Spleen (tissue), 11 donors: ENCODE measurements around the gene CYTIP. TPM values are rescaled to one million over a fixed set of nuclear protein-coding genes. Genes with fewer than 3 reads are reported as not detected.
A peak's percentile ranks its signal among the peaks of the same experiment; 100 is the strongest.

Source experiments
- DNase-seq: peaks from one replicate; pipeline ENCODE4 v3.0.0-alpha.2; 2020
- H3K27ac ChIP-seq, 8 donors: fragments of 200-600 bp; sonication (generic) in 7 of 8; 1 replicate in 4 of 8; 2 replicates in 4 of 8; pipeline versions ENCODE4 v1.5.0 to v1.8.0; 2016 to 2021; ENCODE audit warnings: inconsistent platforms in 4 of 8, mild to moderate bottlenecking in 4 of 8, moderate library complexity in 1 of 8
- H3K27me3 ChIP-seq, 7 donors: fragments of 200-600 bp; sonication (generic) in 6 of 7; replicated peaks in 1 of 7; 1 replicate in 4 of 7; 2 replicates in 3 of 7; pipeline versions ENCODE4 v1.5.0 to v1.8.0; 2016 to 2021; ENCODE audit warnings: inconsistent platforms in 3 of 7, mild to moderate bottlenecking in 1 of 7
- H3K36me3 ChIP-seq, 6 donors: fragments of 200-600 bp; sonication (generic) in 5 of 6; 1 replicate in 4 of 6; 2 replicates in 2 of 6; pipeline versions ENCODE4 v1.5.0 to v1.8.0; 2016 to 2021; ENCODE audit warnings: inconsistent platforms in 2 of 6
- H3K4me1 ChIP-seq, 6 donors: fragments of 200-600 bp; sonication (generic) in 5 of 6; 1 replicate in 3 of 6; 2 replicates in 3 of 6; pipeline versions ENCODE4 v1.5.0 to v1.8.0; 2016 to 2021; ENCODE audit warnings: inconsistent platforms in 3 of 6
- H3K4me3 ChIP-seq, 8 donors: fragments of 200-600 bp; sonication (generic) in 7 of 8; 1 replicate in 4 of 8; 2 replicates in 4 of 8; pipeline versions ENCODE4 v1.5.0 to v1.8.0; 2016 to 2021; ENCODE audit warnings: inconsistent platforms in 4 of 8, mild to moderate bottlenecking in 4 of 8, moderate library complexity in 2 of 8
- H3K9me3 ChIP-seq, 8 donors: fragments of 200-600 bp; sonication (generic) in 7 of 8; 1 replicate in 4 of 8; 2 replicates in 4 of 8; pipeline versions ENCODE4 v1.5.0 to v1.8.0; 2016 to 2021; ENCODE audit warnings: inconsistent platforms in 4 of 8
- CTCF ChIP-seq, 11 experiments: fragments of 200-600 bp in 7 of 11; fragments of 450-650 bp in 4 of 11; sonication (generic) in 4 of 11; IDR thresholded peaks in 8 of 11; conservative IDR thresholded peaks in 3 of 11; 1 replicate in 7 of 11; 2 replicates in 4 of 11; pipeline versions ENCODE4 v1.4.0 to v1.8.0; 2016 to 2021; ENCODE audit warnings: antibody characterized with exemption in 11 of 11, inconsistent platforms in 4 of 11, mild to moderate bottlenecking in 1 of 11
- POLR2A ChIP-seq, 3 donors: fragments of 450-650 bp; IDR thresholded peaks; one replicate each; pipeline ENCODE4 v1.5.1; 2017; ENCODE audit warnings: antibody characterized with exemption in 3 of 3, mild to moderate bottlenecking in 1 of 3
- POLR2AphosphoS5 ChIP-seq, 3 donors: sonication (generic); formaldehyde crosslinking; IDR thresholded peaks; one replicate each; pipeline ENCODE4 v1.5.1; 2017; ENCODE audit warnings: antibody characterized with exemption in 3 of 3
- WGBS, 5 donors: extraction: QIAGEN DNeasy Blood & Tissue Kit in 3 of 5; methylation state at CpG; one replicate each; pipeline versions ENCODE4 v1.1.5 to v1.1.7; 2013 to 2018; 5-methylcytosine and 5-hydroxymethylcytosine counted together
- intact Hi-C: fragments of 100-400 bp; cut with DNase I; formaldehyde crosslinking; loops from one replicate; pipeline ENCODE4 v1.15.0; 2023; ENCODE audit warnings: low total_unique reads
- polyA plus RNA-seq, 3 donors: library from polyadenylated mRNA; stranded (reverse); fragments of 200-250 nt; gene quantifications; one replicate each; pipeline ENCODE4 v1.2.1, GENCODE V29; 2013
- total RNA-seq, 7 donors: library from RNA; depleted of rRNA in 3 of 7; stranded (reverse); fragments of >200 nt in 3 of 7; fragmentation: NEBNext Ultra II Directional in 4 of 7; extraction: Animal tissue kit (Norgen Biotek cat#: 25700) in 4 of 7; gene quantifications; one replicate each; pipeline versions ENCODE4 v1.1.0 to v1.2.1, GENCODE V29; 2016 to 2021
- donor health status: healthy with polysubstance abuse.
- donor health status: DM: no; HTN: no; CAD: no; lungs with moderate emphysema.
- donor health status: DM: no; HTN: no; CAD: no.
- donor health status: Bipolar disorder and iron deficiency.
- donor health status: healthy.
- donor health status: DM: no; HTN: no; CAD: no.
- donor health status: DM: yes; HTN: yes; CAD: no.

CYTIP gene
- total and polyA plus RNA-seq, 10 donors = 27.3 to 135 (median 101) TPM

- Histone ChIP-seq H3K27ac (peak overlapping the region in 4 of 8 donors; percentile 4 to 57 (median 31)), H3K27me3 (no peaks in the 10 kb centered on the region), H3K9me3 (peaks cover 0 to 21% (median 17%) of the 10 kb centered on the region in 8 donors), H3K4me1 (peaks cover 0 to 79% (median 30%) of the 10 kb centered on the region in 6 donors), H3K4me3 (no peak overlapping the region), H3K36me3 (peaks cover 4 to 100% (median 65%) of the 10 kb centered on the region in 6 donors)
- 53 to 59% (median 55%) methylated on average over 6 of the region's 6 CpGs for WGBS, 5 donors
- TF ChIP-seq POLR2A (IDR thresholded peaks at IDR 0.05) (no peak), CTCF (IDR thresholded peaks at IDR 0.05 in 8 of 11, conservative IDR thresholded peaks at IDR 0.05 in 3 of 11) (no peak), POLR2AphosphoS5 (IDR thresholded peaks at IDR 0.05) (no peak)
- intact Hi-C loops = no loop called here
- DNase-seq = no peak
Measured at GRCh38 chr2:157427003-157427921, 16.6 kb downstream of the CYTIP start.

- TF ChIP-seq POLR2A (IDR thresholded peaks at IDR 0.05) (no peak), POLR2AphosphoS5 (IDR thresholded peaks at IDR 0.05) (peak in 1 of 3 donors; percentile 61)
- intact Hi-C loops = no loop called here
- Histone ChIP-seq H3K36me3 (peaks cover 4 to 100% (median 66%) of the 10 kb centered on the region in 6 donors), H3K4me1 (peaks cover 2 to 79% (median 32%) of the 10 kb centered on the region in 6 donors), H3K27me3 (no peaks in the 10 kb centered on the region), H3K9me3 (peaks cover 0 to 21% (median 17%) of the 10 kb centered on the region in 8 donors), H3K4me3 (no peak overlapping the region), H3K27ac (peak overlapping the region in 3 of 8 donors; percentile 13 to 57 (median 38))
- WGBS, 5 donors = 78 to 90% (median 85%) methylated on average over 4 of the region's 4 CpGs
- DNase-seq = no peak
Measured at GRCh38 chr2:157426477-157426994, 17.4 kb downstream of the CYTIP start.

DNA sequence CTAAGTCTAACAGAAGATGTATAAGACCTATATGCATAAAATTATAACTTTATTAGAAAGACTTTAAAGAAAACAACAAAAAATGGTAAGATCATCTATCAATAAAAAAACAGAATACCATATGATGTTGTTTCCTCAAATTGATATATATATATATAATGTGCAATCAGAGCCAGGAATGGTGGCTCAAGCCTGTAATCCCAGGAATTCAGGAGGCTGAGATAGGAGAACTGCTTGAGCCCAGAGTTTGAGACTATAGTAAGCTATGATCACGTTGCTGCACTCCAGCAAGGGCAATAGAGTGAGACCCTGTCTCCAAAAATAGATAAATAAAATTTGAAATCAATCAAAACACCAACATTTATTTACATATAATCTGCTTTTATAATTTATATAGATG is 19.5 kb downstream of the CYTIP start:
- Histone ChIP-seq H3K36me3 (peaks cover 4 to 100% (median 52%) of the 10 kb centered on the region in 6 donors), H3K9me3 (peaks cover 0 to 21% (median 17%) of the 10 kb centered on the region in 8 donors), H3K4me3 (no peak overlapping the region), H3K27ac (no peak overlapping the region), H3K27me3 (no peaks in the 10 kb centered on the region), H3K4me1 (peaks cover 11 to 81% (median 45%) of the 10 kb centered on the region in 6 donors)
- intact Hi-C loops = no loop called here
- no peak for TF ChIP-seq POLR2AphosphoS5 (IDR thresholded peaks at IDR 0.05)
- TF ChIP-seq POLR2A (IDR thresholded peaks at IDR 0.05) = no peak
- no peak for TF ChIP-seq CTCF (IDR thresholded peaks at IDR 0.05 in 8 of 11, conservative IDR thresholded peaks at IDR 0.05 in 3 of 11)
- WGBS, 5 donors = 80 to 89% (median 88%) methylated on average over 1 of the region's 1 CpG
- DNase-seq = no peak

DNA sequence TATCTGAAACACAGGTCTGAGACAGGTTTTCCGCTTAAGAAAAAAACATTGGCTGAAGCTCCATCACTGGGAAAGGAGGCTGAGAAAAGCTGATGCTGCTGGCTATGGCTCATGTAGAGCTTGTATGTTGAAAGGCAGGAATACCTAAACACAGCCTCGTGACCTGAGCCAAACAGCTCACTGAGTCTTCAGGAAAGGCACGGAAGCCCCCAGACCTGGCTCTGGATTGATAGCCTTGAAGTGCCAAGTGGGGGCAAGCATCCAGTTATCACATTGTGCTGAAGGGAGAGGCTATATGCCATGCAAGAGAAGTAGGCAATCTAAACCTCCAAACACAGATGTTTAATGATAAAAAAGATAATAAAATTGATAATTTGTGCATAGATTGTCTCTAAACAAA is 21.9 kb downstream of the CYTIP start:
- Histone ChIP-seq H3K27ac (peak overlapping the region in 7 of 8 donors; percentile 84 to 94 (median 89)), H3K9me3 (peaks cover 0 to 20% (median 17%) of the 10 kb centered on the region in 8 donors), H3K36me3 (peaks cover 4 to 93% (median 29%) of the 10 kb centered on the region in 6 donors), H3K27me3 (no peaks in the 10 kb centered on the region), H3K4me3 (peak overlapping the region in 1 of 8 donors; percentile 54), H3K4me1 (peaks cover 36 to 81% (median 57%) of the 10 kb centered on the region in 6 donors)
- DNase-seq = peak; percentile 62
- intact Hi-C loops = no loop called here
- 61 to 90% (median 84%) methylated on average over 3 of the region's 3 CpGs for WGBS, 5 donors
- TF ChIP-seq CTCF (IDR thresholded peaks at IDR 0.05 in 8 of 11, conservative IDR thresholded peaks at IDR 0.05 in 3 of 11) (no peak), POLR2AphosphoS5 (IDR thresholded peaks at IDR 0.05) (no peak), POLR2A (IDR thresholded peaks at IDR 0.05) (no peak)
